GM23248 (cell line): ENCODE measurements around the gene GSX1.
"Not testable (repeated sequence)": the region's sequence is repeated elsewhere in the genome, so short reads cannot be mapped to it uniquely, and the experiment has no call there.

ENCODE experiments used
- EZH2 ChIP-seq: fragments of 200-600 bp; sonication (generic); IDR thresholded peaks from 2 replicates; pipeline ENCODE4 v1.6.1; 2018; ENCODE audit warnings: antibody characterized with exemption, mild to moderate bottlenecking; ENCODE audit not compliant: insufficient read depth, poor library complexity, severe bottlenecking
- EZH2phosphoT487 ChIP-seq: fragments of 200-600 bp; sonication (generic); IDR thresholded peaks from 2 replicates; pipeline ENCODE4 v1.6.1; 2018; ENCODE audit warnings: antibody characterized with exemption, moderate library complexity, mild to moderate bottlenecking, low read depth; ENCODE audit not compliant: insufficient read depth

- not testable (repeated sequence) for TF ChIP-seq EZH2, EZH2phosphoT487
Measured at GRCh38 chr13:27748143-27748542, 44.1 kb upstream of the GSX1 start.
